A172 (cell line): ENCODE results near the gene CRPPA. TPM values are rescaled to one million over a fixed set of nuclear protein-coding genes. Genes with fewer than 3 reads are reported as not detected.
"Not testable (repeated sequence)": the region's sequence is repeated elsewhere in the genome, so short reads cannot be mapped to it uniquely, and the experiment has no call there.

Source experiments
- DNase-seq: peaks from one replicate; pipeline ENCODE4 v3.0.0-alpha.2; 2015; ENCODE audit warnings: low spot score
- total RNA-seq: library from RNA; depleted of rRNA; stranded (reverse); fragments of >200 nt; shearing (Covaris generic); gene quantifications from 2 replicates; pipeline ENCODE4 v1.2.3, GENCODE V29; 2014; rRNA removed

The CRPPA gene
- 0.16 and 0.26 TPM in 2 replicates for total RNA-seq

GRCh38 chr7:16421333-16422102 is at the start of gene CRPPA:
Gene CRPPA (minus strand): TSS chr7:16421538. CDS start chr7:16421322, 216 bp downstream.
- DNase-seq, result no peak

- no peak for DNase-seq
Observed at GRCh38 chr7:16465469-16466361, 44.4 kb upstream of the CRPPA start, which contains the start of gene SOSTDC1. Gene SOSTDC1 (minus strand): TSS chr7:16465738. CDS start chr7:16465668, 70 bp downstream.

DNA sequence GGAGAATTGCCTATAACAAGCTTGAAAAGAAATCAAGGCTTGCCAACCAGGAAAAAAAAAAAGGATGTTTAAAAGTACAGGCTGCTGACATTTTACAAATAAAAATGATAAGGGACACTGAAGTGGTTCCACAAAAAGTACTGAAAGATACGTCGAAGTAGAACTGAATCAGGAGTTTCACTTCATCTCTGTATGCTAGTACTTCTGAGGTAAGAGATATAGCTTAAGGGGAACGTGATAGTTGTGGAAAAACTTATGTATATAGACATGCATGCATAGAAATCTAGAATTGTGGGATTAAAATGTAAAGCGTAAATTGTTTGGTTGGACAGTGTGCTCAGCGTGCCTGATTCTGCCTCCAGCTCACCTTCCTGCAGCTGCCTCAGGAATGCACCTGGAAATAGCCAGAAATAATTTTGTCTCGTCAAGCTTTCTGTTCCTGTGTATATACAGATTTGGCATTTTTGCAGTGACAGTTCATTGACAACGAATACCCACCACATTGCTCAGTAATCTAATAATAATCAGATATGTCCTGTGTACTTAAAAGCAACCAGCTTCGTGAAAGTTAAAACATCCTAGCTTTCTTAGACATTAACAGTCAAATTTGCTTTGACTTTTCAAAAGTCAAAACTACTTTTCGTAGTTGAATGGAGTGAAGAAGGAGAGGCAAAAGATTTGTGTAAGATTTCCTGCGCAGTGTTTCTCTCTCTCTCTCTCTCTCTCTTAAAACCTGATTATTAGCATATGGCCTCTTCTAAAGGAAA is 42.8 kb upstream of the CRPPA start:
- DNase-seq, result no peak

DNA sequence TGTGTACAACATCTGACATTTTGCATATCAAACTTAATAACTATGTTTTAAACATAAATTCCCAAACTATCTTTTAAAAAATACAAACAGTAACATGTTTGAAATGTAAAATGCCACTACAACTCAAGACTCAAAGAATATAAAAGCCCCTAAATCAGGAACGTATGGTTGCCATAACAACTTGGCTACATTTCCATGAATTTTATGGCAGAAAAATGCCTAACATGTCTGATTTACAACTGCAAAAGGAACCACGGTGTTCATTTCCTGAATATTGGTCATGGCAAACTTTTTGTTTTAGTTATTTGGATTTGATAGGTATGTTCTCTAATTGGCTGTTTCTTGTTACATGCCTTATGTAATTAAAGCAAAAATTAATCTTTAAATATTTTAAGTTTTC is 42.2 kb upstream of the CRPPA start:
- no peak for DNase-seq

GRCh38 chr7:16462431-16462889 is 41.1 kb upstream of the CRPPA start:
- DNase-seq, result no peak

GRCh38 chr7:16460789-16461493 is 39.6 kb upstream of the CRPPA start:
- DNase-seq, result no peak

GRCh38 chr7:16456303-16456702 is 35.0 kb upstream of the CRPPA start:
- DNase-seq, result not testable (repeated sequence)

DNA sequence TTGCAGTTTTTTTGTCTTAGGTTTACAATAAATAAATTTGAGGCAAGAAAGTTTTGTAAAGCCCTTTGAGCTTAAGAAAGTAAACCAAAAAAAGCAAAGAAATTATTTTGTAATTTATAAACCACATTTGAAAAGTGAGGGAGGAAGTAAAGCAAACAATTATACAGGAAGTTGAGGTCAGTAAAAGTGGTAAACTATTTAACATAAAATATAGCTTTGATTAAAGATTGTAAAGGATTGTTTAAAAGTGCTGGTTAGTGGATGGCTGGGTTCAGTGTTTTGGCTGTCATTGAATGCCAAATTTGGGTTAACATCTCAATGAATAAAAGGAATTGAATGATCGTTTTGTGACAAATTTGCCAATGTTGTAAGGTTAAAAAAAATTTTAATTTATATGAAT is 34.3 kb upstream of the CRPPA start:
- DNase-seq, result no peak

GRCh38 chr7:16450366-16450765 is 29.0 kb upstream of the CRPPA start:
- DNase-seq, result no peak

DNA sequence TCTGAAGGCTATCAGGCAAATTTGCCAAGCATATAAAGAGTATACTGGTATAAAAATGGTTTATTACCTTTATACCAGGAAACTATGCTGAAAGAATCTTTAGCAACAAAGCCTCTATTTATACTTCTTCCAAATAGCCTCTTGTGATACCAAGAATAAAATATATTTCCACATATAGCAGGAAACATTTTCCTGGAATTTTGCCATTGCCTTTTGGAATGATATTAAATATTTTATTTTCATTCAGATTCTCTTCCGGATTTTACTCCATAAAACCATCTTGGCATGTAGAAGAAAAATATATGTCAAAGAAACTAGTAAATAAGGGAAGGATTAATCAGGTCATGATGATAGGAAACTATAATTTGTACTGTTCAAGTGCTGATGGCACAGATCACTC is 26.5 kb upstream of the CRPPA start:
- DNase-seq, result no peak

- no peak for DNase-seq
Observed at GRCh38 chr7:16446508-16446907, 25.2 kb upstream of the CRPPA start.

GRCh38 chr7:16443871-16444270 is 22.5 kb upstream of the CRPPA start:
- DNase-seq, result not testable (repeated sequence)

GRCh38 chr7:16438988-16439387 is 17.6 kb upstream of the CRPPA start:
- no peak for DNase-seq

GRCh38 chr7:16436306-16436705 is 15.0 kb upstream of the CRPPA start:
- no peak for DNase-seq

DNA sequence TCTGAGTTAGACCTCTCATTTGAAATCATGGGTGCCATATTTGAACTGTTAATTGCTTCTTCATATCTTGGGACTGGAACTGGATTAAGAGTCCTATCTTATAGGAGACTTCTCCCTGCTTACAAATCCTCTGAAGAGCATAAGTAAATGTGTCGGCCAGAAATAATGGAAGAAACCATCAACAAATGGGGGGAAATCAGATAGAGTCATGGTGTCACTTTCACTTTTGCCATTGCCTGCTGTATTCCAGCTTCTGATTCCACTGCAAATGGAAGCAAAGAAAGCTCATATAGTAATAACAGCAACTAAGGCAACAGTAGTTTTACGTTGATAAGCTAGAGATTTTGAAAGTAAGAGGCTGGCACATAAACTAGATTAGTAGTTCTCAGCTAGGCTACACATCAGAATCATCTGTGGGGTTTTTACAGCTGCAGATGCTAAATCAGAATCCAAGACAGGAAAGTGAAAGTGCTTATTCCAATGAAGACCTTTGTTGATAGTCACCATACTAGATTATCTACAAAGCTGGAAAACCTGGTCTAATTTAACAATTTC is 12.3 kb upstream of the CRPPA start:
- DNase-seq, result no peak

- no peak for DNase-seq
Observed at GRCh38 chr7:16432425-16432731, 11.0 kb upstream of the CRPPA start.

- DNase-seq, result peak; percentile 36
Observed at GRCh38 chr7:16431646-16432424, 10.5 kb upstream of the CRPPA start.

DNA sequence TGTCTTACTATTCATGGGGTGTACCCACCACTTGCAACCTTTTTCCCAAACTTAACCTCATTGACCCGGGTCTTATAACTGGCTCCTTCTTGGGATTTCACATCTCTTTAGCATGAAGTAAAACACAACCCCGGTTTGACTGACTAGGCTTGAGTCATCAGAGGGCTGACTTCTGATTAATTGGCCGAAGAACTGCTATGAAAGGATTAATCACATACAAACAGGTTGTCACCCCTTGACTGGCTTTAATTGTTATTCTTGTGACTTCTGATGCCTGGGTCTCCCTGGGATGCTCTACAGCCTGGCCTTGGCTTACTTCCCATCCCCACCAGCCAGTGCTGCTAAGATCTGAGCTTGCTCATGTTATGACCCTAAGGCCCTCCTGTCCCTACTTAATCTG is 8.8 kb upstream of the CRPPA start:
- DNase-seq, result peak; percentile 25

- peak; percentile 79 for DNase-seq
Observed at GRCh38 chr7:16428672-16429071, 7.3 kb upstream of the CRPPA start.

DNA sequence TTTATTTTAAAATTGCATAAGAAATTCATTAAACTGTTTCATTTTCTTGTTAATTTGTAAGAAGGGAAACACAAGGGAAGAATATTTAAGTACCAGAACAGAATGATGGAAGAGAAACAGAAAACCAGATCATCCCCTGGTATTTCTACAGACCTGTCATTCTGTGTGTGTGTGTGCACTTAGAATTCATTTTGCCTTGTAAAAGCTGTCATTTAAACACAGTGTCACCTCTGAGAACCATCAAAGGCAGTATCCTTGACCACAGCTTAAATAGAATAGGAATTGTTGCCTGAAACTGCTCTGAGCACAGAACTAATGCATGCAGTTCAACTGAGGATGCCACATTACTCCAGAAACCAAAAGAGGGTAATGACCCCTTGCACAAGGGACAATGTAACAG is 6.8 kb upstream of the CRPPA start:
- no peak for DNase-seq
